ENCODE measurements around the gene TIAM1. TPM values are rescaled to one million over a fixed set of nuclear protein-coding genes. Genes with fewer than 3 reads are reported as not detected.
"Not testable (repeated sequence)": the region's sequence is repeated elsewhere in the genome, so short reads cannot be mapped to it uniquely, and the experiment has no call there.

The TIAM1 gene
- total RNA-seq, 1 donor from 2014 or later = 17.8 TPM

GRCh38 chr21:31233711-31234110 is 110.3 kb downstream of the TIAM1 start:
- Histone ChIP-seq H4K20me1 (ENCODE audit: insufficient read depth, low read length) (no peaks in the 10 kb centered on the region), H3K4me1 (ENCODE audit: insufficient read depth, low read length) (peaks cover 11% of the 10 kb centered on the region), H2AFZ (ENCODE audit: low read depth, low read length) (no peak overlapping the region), H3K4me3 (ENCODE audit: insufficient read depth, low read depth, low read length) (no peak overlapping the region), H3K27me3 (ENCODE audit: insufficient read depth, low read length) (no peaks in the 10 kb centered on the region), H3K36me3 (ENCODE audit: insufficient read depth, low read length) (no peaks in the 10 kb centered on the region), H3K27ac (ENCODE audit: low read depth, low read length) (no peak overlapping the region), H3K9ac (ENCODE audit: low read length) (no peak overlapping the region), H3K4me2 (ENCODE audit: low read length) (no peak overlapping the region), H3K79me2 (ENCODE audit: insufficient read depth, low read length) (no peaks in the 10 kb centered on the region), H3K9me3 (ENCODE audit: insufficient read depth, low read depth, low read length) (no peaks in the 10 kb centered on the region)
- Mint-ChIP-seq H3K4me1 (ENCODE audit: low read depth, unreplicated experiment) (peaks cover 9% of the 10 kb centered on the region), H3K27ac (ENCODE audit: unreplicated experiment) (no peak overlapping the region), H3K27me3 (ENCODE audit: low read depth, unreplicated experiment) (no peaks in the 10 kb centered on the region), H3K9me3 (ENCODE audit: unreplicated experiment) (no peaks in the 10 kb centered on the region), H3K4me3 (ENCODE audit: unreplicated experiment) (no peak overlapping the region), H3K36me3 (ENCODE audit: low read depth, unreplicated experiment) (peaks cover 6% of the 10 kb centered on the region)
- TF ChIP-seq CTCF (IDR thresholded peaks at IDR 0.05; ENCODE audit: insufficient read depth, low read depth, low read length) (no peak), EZH2 (IDR thresholded peaks at IDR 0.05; ENCODE audit: insufficient read depth, low read length) (no peak)
- no peak for FAIRE-seq
- no peak for DNase-seq (ENCODE audit: low read depth)

GRCh38 chr21:31232344-31232743 is 111.7 kb downstream of the TIAM1 start:
- Histone ChIP-seq H3K36me3 (ENCODE audit: insufficient read depth, low read length) (no peaks in the 10 kb centered on the region), H3K79me2 (ENCODE audit: insufficient read depth, low read length) (no peaks in the 10 kb centered on the region), H3K4me3 (ENCODE audit: insufficient read depth, low read depth, low read length) (no peak overlapping the region), H3K27me3 (ENCODE audit: insufficient read depth, low read length) (no peaks in the 10 kb centered on the region), H3K9me3 (ENCODE audit: insufficient read depth, low read depth, low read length) (no peaks in the 10 kb centered on the region), H4K20me1 (ENCODE audit: insufficient read depth, low read length) (no peaks in the 10 kb centered on the region), H2AFZ (ENCODE audit: low read depth, low read length) (no peak overlapping the region), H3K4me2 (ENCODE audit: low read length) (no peak overlapping the region), H3K27ac (ENCODE audit: low read depth, low read length) (no peak overlapping the region), H3K4me1 (ENCODE audit: insufficient read depth, low read length) (peaks cover 11% of the 10 kb centered on the region), H3K9ac (ENCODE audit: low read length) (no peak overlapping the region)
- H3K27me3 Mint-ChIP-seq (ENCODE audit: low read depth, unreplicated experiment) = no peaks in the 10 kb centered on the region
- no peak for DNase-seq (ENCODE audit: low read depth)
- no peak for FAIRE-seq
- TF ChIP-seq EZH2 (IDR thresholded peaks at IDR 0.05; ENCODE audit: insufficient read depth, low read length) (no peak), CTCF (IDR thresholded peaks at IDR 0.05; ENCODE audit: insufficient read depth, low read depth, low read length) (no peak)
- no peak overlapping the region for H3K4me3 Mint-ChIP-seq (ENCODE audit: unreplicated experiment)
- no peak overlapping the region for H3K27ac Mint-ChIP-seq (ENCODE audit: unreplicated experiment)
- H3K36me3 Mint-ChIP-seq (ENCODE audit: low read depth, unreplicated experiment) = peaks cover 7% of the 10 kb centered on the region
- H3K9me3 Mint-ChIP-seq (ENCODE audit: unreplicated experiment) = no peaks in the 10 kb centered on the region
- H3K4me1 Mint-ChIP-seq (ENCODE audit: low read depth, unreplicated experiment) = peaks cover 9% of the 10 kb centered on the region

- peaks cover 4% of the 10 kb centered on the region for H3K4me1 ChIP-seq (ENCODE audit: insufficient read depth, low read length)
- H3K9ac ChIP-seq (ENCODE audit: low read length) = no peak overlapping the region
- no peaks in the 10 kb centered on the region for H3K9me3 ChIP-seq (ENCODE audit: insufficient read depth, low read depth, low read length)
- DNase-seq (ENCODE audit: low read depth) (no peak), FAIRE-seq (no peak)
- H3K27ac Mint-ChIP-seq (ENCODE audit: unreplicated experiment) = no peak overlapping the region
- TF ChIP-seq CTCF (IDR thresholded peaks at IDR 0.05; ENCODE audit: insufficient read depth, low read depth, low read length) (no peak), EZH2 (IDR thresholded peaks at IDR 0.05; ENCODE audit: insufficient read depth, low read length) (no peak)
- no peak overlapping the region for H3K4me2 ChIP-seq (ENCODE audit: low read length)
- H4K20me1 ChIP-seq (ENCODE audit: insufficient read depth, low read length) = no peaks in the 10 kb centered on the region
- H3K27ac ChIP-seq (ENCODE audit: low read depth, low read length) = no peak overlapping the region
- no peaks in the 10 kb centered on the region for H3K79me2 ChIP-seq (ENCODE audit: insufficient read depth, low read length)
- H3K4me3 Mint-ChIP-seq (ENCODE audit: unreplicated experiment) = no peak overlapping the region
- no peaks in the 10 kb centered on the region for H3K27me3 Mint-ChIP-seq (ENCODE audit: low read depth, unreplicated experiment)
- no peak overlapping the region for H3K4me3 ChIP-seq (ENCODE audit: insufficient read depth, low read depth, low read length)
- H3K36me3 Mint-ChIP-seq (ENCODE audit: low read depth, unreplicated experiment) = peaks cover 6% of the 10 kb centered on the region
- no peaks in the 10 kb centered on the region for H3K27me3 ChIP-seq (ENCODE audit: insufficient read depth, low read length)
- H3K36me3 ChIP-seq (ENCODE audit: insufficient read depth, low read length) = no peaks in the 10 kb centered on the region
- H3K4me1 Mint-ChIP-seq (ENCODE audit: low read depth, unreplicated experiment) = peaks cover 3% of the 10 kb centered on the region
- no peak overlapping the region for H2AFZ ChIP-seq (ENCODE audit: low read depth, low read length)
- no peaks in the 10 kb centered on the region for H3K9me3 Mint-ChIP-seq (ENCODE audit: unreplicated experiment)
These were observed 113.1 kb downstream of the TIAM1 start for GRCh38 chr21:31230937-31231336.

DNA sequence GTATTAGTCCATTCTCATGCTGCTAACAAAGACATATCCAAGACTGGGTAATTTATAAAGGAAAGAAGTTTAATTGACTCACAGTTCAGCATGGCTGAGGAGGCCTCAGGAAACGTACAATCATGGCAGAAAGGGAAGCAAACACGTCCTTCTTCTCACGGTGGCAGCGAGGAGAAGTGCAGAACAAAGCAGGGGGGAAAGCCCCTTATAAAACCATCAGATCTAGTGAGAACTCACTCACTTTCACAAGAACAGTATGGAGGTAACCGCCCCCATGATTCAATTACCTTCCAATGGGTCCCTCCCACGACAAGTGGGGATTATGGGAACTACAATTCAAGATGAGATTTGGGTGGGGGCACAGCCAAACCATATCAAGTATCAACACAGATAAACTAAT is 115.3 kb downstream of the TIAM1 start:
- H3K4me2 ChIP-seq (ENCODE audit: low read length); H3K4me1 ChIP-seq (ENCODE audit: insufficient read depth, low read length); FAIRE-seq; DNase-seq (ENCODE audit: low read depth); H3K4me1 Mint-ChIP-seq (ENCODE audit: low read depth, unreplicated experiment); H3K27ac ChIP-seq (ENCODE audit: low read depth, low read length); H3K4me3 Mint-ChIP-seq (ENCODE audit: unreplicated experiment); H3K27ac Mint-ChIP-seq (ENCODE audit: unreplicated experiment); H3K9me3 ChIP-seq (ENCODE audit: insufficient read depth, low read depth, low read length); H3K79me2 ChIP-seq (ENCODE audit: insufficient read depth, low read length); H3K9me3 Mint-ChIP-seq (ENCODE audit: unreplicated experiment); H3K27me3 Mint-ChIP-seq (ENCODE audit: low read depth, unreplicated experiment); H2AFZ ChIP-seq (ENCODE audit: low read depth, low read length); H3K4me3 ChIP-seq (ENCODE audit: insufficient read depth, low read depth, low read length); H3K36me3 ChIP-seq (ENCODE audit: insufficient read depth, low read length); H3K27me3 ChIP-seq (ENCODE audit: insufficient read depth, low read length); H4K20me1 ChIP-seq (ENCODE audit: insufficient read depth, low read length); H3K9ac ChIP-seq (ENCODE audit: low read length); H3K36me3 Mint-ChIP-seq (ENCODE audit: low read depth, unreplicated experiment): not testable (repeated sequence)
